Measurements from ENCODE around the gene GRIK4. TPM values are rescaled to one million over a fixed set of nuclear protein-coding genes. Genes with fewer than 3 reads are reported as not detected.

GRIK4 gene
- total and polyA plus RNA-seq, 7 donors: 0.04 to 0.11 (median 0.04) TPM; not detected in 4

GRCh38 chr11:120871194-120871593, 359.6 kb downstream of the GRIK4 start:
- 81 to 89% (median 85%) methylated on average over 6 of the region's 6 CpGs for WGBS, 3 donors

GRCh38 chr11:120871924-120872323, 360.4 kb downstream of the GRIK4 start:
- Histone ChIP-seq H3K27me3 (ENCODE audit: insufficient read depth in 3 of 3, low read length in 2 of 3) (peaks cover 0 to 4% (median 3%) of the 10 kb centered on the region in 3 donors), H3K9me3 (no peaks in the 10 kb centered on the region), H3K4me3 (no peak overlapping the region), H3K27ac (no peak overlapping the region), H3K4me1 (no peaks in the 10 kb centered on the region), H3K36me3 (ENCODE audit: insufficient read depth in 1 of 2, low read depth in 1 of 2) (no peaks in the 10 kb centered on the region)
- intact Hi-C loops (cut with DNase I): no loop called here
- no peak for TF ChIP-seq CTCF (IDR thresholded peaks at IDR 0.05)
- WGBS, 3 donors: 45 to 48% (median 47%) methylated on average over 2 of the region's 2 CpGs
- ATAC-seq (no peak), DNase-seq (no peak)

More at GRCh38 chr11:120871194-120871593, 359.6 kb downstream of the GRIK4 start:
- no peak for DNase-seq
- H3K9me3 ChIP-seq: no peaks in the 10 kb centered on the region
- no peak overlapping the region for H3K4me3 ChIP-seq
- ATAC-seq: no peak
- intact Hi-C loops (cut with DNase I): no loop called here
- peaks cover 0 to 6% (median 3%) of the 10 kb centered on the region in 3 donors for H3K27me3 ChIP-seq (ENCODE audit: insufficient read depth in 3 of 3, low read length in 2 of 3)
- H3K36me3 ChIP-seq (ENCODE audit: insufficient read depth in 1 of 2, low read depth in 1 of 2): no peaks in the 10 kb centered on the region
- TF ChIP-seq CTCF (IDR thresholded peaks at IDR 0.05): no peak
- H3K27ac ChIP-seq: no peak overlapping the region
- H3K4me1 ChIP-seq: no peaks in the 10 kb centered on the region

- Histone ChIP-seq H3K4me1 (no peaks in the 10 kb centered on the region), H3K4me3 (no peak overlapping the region), H3K27me3 (ENCODE audit: insufficient read depth in 3 of 3, low read length in 2 of 3) (no peaks in the 10 kb centered on the region), H3K9me3 (no peaks in the 10 kb centered on the region), H3K36me3 (ENCODE audit: insufficient read depth in 1 of 2, low read depth in 1 of 2) (no peaks in the 10 kb centered on the region), H3K27ac (no peak overlapping the region)
- DNase-seq (no peak), ATAC-seq (no peak)
- no peak for TF ChIP-seq CTCF (IDR thresholded peaks at IDR 0.05)
- intact Hi-C loops (cut with DNase I): no loop called here
- 80 to 85% (median 83%) methylated on average over 15 of the region's 15 CpGs for WGBS, 3 donors
Observed at GRCh38 chr11:120873966-120874735, 362.6 kb downstream of the GRIK4 start.

GRCh38 chr11:120875986-120876385, 364.4 kb downstream of the GRIK4 start:
- WGBS, 3 donors: 89 to 93% (median 92%) methylated on average over 1 of the region's 1 CpG
- no peak for TF ChIP-seq CTCF (IDR thresholded peaks at IDR 0.05)
- H3K4me3 ChIP-seq: no peak overlapping the region
- ATAC-seq (no peak), DNase-seq (no peak)
- H3K36me3 ChIP-seq (ENCODE audit: insufficient read depth in 1 of 2, low read depth in 1 of 2): no peaks in the 10 kb centered on the region
- no peaks in the 10 kb centered on the region for H3K9me3 ChIP-seq
- H3K4me1 ChIP-seq: no peaks in the 10 kb centered on the region
- intact Hi-C loops (cut with DNase I): no loop called here
- no peak overlapping the region for H3K27ac ChIP-seq
- no peaks in the 10 kb centered on the region for H3K27me3 ChIP-seq (ENCODE audit: insufficient read depth in 3 of 3, low read length in 2 of 3)
